HG03097 (cell line): ENCODE measurements around the gene NCKAP5.

Source experiments
- ATAC-seq: cut with Tn5 transposase; IDR thresholded peaks from one replicate; pipeline ENCODE4 v1.9.1; 2021; ENCODE audit not compliant: unreplicated experiment, low FRiP score

The NCKAP5 gene

DNA sequence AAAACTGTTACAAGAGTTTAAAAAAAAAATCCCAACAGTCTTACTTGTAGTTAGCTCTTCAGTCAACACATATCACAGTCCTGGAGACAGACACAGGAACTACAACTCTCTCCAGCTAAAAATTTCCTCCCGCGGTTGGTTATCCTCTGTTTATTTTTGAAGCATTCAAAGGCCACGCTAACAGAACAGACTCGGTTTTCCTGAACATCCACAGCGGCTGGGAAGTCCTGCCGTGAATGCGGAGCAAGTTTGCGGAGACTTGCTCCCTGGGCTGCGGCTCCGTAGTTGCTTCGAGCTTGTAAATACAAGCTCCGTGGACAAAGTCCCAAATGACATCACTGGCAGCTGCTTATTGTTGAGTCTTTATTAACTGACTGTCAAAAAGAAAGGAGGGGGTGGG, at the start of gene NCKAP5:
TSS of gene NCKAP5 (minus strand) at position 292 of the 400 bp plus-strand sequence. CDS start 50,937 bp downstream, outside the sequence.
- no peak for ATAC-seq

DNA sequence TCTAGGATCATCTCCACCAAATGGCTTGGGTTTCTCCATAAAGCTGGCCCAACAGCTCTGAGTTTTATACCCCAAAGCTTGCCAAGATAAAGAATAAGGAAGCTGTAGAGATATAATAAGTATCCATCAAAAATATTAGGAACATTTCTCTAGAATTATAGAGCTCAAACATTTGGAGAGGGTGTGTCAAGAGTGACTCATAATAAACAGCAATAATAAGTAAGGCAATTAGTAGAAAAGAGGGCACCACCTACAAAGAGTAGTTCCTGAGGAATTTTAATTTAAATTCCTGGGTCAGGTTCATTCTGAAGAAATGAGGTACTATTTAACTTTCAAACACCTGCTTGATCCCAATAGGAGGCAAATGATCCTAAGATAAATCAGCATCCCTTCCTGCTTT, 41.4 kb upstream of the NCKAP5 start:
- ATAC-seq, result no peak

DNA sequence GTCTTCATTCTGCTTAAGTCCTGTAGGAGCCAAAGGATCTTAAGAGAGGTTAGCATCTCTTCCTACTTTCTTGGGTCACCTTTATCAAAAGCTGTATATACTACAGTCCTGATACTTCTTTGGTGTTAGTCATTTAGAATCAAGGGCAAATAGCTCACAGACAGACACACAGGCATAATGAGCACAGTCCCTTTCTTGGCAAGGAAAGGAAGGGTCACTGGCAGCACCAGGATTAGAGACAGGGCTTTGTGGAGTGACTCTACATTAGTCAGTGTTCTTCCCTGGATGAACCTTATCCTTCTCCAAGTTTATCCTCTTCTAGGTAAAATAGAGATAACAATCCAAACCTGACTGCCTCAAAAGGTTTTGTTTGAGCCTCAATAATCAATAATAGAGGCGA, 40.0 kb upstream of the NCKAP5 start:
- ATAC-seq, result no peak

DNA sequence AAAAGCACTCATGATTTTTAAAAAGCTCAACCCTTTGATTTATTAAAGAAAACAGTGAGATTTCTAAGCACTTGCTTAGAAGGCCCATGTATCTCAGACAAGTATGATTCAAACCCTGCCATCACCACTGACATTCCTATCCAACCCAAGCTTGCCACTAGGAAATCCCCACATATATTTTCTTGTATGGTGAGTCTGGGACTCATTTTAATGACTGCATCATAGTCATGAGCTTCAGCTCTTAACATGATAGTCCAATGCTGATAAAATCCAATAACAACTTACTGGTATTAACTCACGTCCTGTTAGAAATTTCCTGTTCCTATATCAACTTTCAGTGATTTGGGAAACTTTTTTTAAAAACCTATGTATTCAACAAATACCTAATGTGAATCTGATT, 39.4 kb upstream of the NCKAP5 start:
- no peak for ATAC-seq

DNA sequence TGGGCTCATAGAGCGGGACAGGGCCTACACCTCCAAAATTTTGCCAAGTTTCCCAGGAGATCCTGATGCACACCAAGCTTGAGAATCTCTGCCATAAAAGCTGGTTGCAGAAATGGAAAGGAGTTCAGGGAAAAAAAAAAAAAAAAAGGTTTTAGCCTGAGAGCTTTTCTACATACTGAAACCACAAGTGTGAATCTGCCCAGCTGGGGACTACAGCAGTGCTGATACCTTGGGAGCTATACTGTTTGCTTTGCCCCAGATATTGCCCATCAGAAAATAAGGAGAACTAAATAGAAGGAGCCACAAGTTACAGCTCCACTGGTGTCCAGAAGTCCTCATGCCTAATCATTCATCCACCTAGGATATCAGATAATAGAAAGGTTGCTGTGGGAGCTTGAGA, 38.4 kb upstream of the NCKAP5 start:
- ATAC-seq, result no peak

DNA sequence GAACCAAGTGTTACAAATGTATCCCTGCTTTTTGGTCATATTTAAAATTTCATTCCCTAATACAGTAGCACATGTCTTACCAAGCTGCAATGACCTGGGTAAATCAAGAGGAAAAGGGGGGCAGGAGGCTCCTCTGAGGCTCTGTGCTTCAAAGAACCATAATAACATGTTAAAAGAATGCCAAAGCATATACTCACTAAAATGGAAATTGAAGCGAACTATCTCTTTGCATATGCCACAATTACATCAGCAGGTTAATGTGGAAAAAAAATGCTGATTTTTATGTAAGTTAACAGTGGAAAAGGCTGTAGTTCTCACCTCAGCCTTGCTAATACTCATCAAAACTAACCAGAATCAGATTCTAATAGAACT, 37.5 kb upstream of the NCKAP5 start:
- no peak for ATAC-seq

DNA sequence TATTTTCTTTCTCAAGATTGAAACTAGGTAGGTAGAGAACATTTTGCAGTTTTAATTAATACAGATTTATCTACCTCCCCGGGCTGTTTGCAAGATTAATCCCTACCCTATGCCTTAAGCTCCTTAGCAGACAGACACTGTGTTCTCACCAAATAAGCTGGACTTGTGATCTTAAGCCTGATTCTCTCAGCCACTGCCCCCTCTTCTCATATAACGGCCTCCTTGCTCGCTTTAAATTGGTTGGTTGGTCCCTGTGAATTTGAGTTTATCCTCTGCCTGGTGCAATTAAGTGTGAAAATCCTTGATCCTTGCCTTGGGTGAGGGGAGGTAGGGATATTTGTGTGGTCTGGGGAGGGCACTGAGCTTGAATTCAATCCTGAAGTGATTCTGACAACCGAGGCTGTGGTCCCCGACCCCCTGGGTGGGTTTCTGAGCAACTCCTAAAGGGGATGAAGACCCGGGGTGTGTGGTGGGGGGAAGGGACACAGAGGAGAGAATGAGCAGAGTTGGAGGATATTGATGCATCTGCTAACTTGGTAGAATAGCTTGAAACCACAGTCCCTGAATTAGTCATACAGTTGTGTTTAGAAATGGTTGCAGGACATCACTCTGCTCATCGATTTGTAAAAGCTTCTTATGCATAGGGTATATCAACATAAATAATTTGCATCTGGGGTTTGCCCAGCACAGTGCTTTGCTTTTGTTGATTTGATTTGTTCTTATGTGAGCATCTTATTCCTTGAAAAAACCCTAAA, 36.9 kb upstream of the NCKAP5 start:
- ATAC-seq, result no peak

DNA sequence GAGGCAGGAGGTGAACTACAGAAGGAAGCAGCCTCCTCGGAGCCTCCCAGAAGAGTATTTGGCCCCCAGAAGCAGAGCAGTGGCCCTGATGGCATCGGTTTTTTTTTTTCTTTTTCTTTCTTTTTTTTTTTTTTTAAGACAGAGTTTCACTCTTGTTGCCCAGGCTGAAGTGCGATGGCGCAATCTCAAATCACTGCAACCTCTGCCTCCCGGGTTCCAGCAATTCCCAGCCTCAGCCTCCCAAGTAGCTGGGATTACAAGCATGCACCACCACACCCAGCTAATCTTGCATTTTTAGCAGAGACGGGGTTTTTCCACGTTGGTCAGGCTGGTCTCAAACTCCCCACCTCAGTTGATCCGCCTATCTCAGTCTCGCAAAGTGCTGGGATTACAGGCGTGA, 34.8 kb upstream of the NCKAP5 start:
- no peak for ATAC-seq

DNA sequence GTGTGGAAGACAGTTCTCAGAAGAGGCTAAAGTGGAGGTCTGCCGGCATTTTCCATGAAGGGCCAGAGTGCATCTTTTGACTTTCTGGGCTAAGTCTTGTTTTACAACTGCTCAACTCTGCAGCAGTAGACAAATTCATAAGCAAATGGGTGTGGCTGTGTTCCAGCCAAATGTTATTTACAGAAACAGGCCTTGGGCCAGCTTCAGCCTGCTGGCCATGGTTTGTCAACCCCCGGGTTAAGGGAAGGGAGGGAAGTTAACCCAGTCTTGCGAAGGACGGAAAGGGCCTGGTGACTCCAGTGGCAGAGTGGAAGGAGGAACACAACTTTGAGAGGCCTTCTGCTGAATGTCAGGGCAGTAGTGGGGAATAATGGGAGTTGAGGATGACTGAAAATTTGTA, 34.3 kb upstream of the NCKAP5 start:
- ATAC-seq, result no peak

DNA sequence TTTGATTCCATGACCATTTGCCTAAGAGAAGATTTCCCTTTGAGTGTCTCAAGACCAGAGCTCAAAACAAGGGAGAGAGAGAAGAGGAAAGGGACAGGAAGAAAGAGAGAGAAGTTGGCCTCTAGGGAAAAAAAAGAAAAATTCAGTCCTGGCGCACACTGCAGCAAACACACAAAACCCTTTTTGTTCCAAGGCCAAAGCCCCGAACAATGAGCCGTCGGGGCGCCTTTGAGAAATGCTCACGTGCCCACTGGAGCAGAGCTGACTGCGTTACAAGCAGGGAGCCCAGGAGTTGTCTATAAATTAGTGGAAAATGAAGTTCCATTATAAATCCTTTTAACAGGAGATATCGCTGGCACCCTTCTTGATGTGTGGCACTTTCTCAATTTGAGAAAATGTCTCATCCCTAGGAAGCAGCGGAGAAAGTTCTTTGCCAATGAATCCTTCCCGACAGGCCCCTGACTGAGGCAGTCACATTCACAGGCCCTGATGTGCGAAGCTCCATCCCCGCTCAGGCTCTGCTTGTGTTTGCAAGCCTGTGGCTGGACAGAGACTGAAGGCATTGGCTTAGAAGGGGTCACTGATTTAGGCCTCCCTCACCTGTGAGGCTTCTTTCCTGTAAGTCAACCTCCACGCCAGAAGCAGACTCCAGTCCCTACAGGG, 32.1 kb upstream of the NCKAP5 start:
- ATAC-seq, result no peak

DNA sequence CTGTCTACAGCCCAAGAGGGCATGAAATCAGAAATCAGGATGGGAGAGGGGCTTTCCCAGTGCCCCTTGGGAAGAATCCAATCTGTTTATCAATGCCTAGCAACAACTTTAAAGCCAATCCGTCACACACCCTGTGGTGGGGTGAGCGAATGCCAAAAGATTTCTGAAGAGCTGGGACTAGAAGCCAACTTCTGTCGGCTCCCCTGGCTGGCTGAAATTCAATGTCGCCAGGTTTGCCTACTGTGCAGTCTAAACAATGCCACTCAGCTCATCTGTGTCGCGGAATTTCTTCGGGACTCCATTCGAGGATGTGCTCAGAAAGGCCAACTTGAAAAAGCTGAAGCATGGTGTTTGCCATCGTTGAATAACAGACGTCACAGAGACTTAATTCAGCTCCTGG, 31.5 kb upstream of the NCKAP5 start:
- no peak for ATAC-seq

DNA sequence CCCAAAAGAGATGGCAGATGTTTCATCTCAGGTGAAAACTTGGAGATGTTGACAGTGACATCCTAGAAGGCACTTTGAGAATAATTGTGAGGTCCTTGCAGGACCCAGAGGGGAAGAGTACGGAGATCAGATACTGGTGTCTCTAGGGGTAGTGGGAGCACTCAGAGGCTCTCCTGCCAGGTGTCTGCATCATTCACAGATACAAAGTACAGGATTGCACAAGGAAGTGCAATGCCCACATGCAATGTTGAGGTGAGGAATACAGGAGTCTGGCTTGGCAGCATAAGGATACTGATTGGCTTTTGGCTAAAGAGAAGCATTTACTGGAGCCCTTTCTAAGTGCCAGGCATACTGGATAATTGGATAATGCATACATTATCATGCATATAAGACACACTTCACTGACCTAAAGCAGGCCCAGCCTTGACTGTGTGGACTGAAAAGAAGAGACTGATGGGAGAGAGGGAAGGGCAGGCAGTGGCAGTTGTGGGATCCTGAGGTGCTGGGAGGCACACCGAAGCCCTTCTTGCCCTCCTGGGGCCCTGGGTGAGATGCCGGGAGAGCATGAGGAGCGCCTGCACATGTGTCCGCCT, 31.0 kb upstream of the NCKAP5 start:
- no peak for ATAC-seq

DNA sequence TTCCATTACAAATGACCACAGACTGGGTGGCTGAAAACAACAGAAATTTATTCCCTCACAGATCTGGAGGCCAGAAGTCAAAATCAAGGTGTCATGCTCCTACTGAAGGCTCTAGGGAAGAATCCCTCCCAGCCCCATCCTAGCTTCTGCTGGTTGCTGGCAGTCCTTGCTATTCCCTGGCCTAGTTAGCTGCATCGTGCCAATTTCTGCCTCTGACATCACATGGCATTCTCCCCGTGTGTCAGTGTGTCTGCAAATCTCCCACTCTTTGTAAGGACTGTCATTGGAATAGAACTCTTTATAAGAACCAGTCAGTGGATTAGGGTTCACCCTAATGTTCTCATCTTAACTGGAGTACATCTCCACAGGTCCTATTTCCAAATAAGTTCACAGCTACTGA, 30.5 kb upstream of the NCKAP5 start:
- ATAC-seq, result no peak

DNA sequence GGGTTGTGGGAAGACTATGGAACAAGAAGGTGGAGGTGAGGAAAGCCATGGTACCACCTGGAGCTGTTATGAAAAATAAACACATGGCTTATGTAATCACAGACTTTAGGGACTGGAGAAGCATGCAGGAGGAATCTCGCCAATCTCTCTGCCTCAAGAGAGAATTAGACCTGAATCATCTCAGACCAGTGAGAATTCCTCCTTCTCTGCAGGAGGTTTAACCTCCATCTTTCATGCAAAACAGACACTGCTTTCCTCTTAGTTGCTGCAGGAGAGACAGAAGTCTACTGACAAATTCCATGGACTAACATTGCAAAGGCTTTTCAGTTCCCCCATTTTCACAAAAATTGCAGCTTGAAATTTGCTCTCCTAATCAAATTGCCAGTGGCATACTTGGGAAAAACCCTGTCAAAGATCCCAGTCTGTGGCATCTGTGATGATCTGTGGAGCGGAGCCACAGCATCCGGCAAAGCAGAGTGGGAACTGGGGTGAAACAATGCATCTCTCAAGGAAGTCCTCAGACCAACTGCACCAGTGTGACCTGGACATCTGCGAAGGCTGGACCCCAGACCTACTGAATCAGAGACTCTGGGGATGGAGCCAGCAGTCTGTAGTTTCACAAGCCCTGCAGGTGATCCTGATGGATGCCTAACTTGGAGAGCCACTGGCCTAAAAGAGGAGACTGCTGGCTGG, 28.6 kb upstream of the NCKAP5 start:
- no peak for ATAC-seq

DNA sequence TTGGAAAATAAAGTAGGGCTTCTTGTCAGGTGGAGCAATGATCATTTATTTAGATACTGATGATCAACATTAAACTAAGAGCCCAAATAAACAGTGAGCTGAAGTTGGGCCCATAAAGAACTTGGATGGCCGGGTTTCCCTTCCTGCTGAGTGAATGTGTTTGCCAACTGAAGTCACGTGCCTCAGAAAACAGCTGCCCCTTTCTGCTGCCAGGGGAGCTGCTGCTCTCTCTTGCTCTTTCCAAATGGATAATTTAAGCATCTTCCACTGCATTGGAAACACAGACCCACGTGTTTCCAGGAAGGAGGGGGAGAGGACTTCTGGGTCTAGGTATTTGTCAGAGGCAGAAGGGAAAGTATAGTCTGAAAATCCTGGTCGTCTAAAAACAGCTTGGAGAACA, 22.9 kb upstream of the NCKAP5 start:
- ATAC-seq, result no peak

DNA sequence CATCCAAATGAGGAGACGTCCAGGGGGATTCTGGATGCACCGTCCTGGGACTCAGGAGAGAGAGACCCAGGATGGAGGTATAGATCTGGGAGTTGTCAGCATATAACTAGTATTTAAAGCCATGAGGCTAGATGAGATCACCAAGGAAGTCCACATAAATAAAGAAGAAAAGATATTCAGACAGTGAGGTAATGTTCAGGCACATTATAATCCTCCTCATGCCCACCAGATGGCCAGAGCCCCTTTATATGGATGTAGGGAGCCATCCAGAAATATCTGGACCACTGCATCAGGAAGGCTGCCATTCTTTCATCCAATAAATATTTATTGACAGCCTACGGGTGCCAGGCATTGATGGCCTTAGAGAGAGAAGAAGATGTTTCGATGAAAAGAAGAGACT, 21.2 kb upstream of the NCKAP5 start:
- no peak for ATAC-seq

DNA sequence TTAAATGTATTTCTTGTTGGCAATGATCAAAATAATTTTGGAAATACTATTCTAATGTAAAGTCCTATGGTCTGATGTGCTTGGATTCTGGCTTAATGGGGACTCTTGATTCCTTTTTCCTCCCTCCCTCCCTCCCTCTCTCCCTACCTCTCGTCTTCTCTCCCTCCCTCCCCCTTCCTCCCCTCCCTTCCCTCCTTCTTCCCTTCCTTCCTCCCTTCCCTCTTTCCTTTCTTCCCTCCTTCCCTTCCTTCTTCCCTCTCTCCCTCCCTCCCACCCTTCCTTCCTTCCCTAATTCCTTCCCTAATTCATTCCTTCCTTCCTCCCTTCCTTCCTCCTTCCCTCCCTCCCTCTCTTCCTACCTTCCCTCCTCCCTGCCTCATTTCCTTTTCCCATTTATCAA, 19.9 kb upstream of the NCKAP5 start:
- ATAC-seq, result no peak

DNA sequence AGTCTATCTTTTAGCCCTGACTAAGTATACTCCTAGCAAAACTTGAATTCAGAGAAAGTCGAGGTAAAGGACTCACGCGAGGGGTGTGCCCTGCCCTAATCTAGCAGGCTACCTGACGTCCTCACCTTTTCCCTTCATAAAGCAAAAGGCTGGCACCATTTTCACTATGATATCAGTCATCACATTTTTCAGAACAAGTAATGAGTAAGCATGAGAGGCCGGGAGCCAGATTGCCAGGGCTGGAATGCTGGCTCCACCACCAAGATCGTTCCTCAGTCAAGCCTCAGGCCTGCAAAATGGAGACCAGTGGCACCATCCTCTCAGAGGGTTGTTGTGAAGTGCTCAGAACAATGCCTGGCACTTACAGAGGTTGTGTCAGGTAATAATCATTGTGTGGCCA, 18.7 kb upstream of the NCKAP5 start:
- no peak for ATAC-seq

DNA sequence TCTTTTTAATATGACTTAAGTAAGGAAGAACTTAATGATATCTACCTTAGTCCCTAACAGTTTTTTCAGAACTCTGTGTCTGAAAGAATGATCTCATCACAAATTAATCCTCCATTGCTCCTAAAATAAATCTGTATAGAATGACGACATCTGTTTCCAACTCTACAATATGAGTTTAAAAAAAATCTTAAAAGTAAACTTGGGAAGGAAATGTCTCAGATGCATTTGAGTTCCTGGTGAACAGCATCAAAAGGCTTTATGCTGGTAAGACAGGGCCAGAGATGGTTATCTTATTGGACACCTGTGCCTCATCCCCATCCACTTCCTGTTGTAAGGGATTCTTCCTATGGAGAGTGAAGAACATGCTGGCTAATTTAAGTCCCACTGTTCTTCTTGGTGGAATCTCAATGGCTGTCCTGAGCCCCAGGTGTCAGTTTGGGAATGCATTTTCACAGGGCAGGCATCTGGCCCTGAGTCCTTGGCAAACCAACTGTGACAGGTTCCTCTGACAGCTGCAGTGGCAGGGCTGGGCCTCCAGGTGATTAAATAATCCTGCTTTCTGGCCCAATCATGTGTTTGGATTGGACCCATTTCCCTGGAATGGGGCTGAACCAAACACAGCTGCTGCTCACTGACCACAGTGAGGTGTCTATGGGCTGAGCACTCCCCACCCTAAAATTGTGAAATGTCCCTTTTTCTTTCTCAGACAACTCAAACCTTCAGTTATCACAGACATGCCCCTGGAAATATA, 12.9 kb upstream of the NCKAP5 start:
- ATAC-seq, result no peak

DNA sequence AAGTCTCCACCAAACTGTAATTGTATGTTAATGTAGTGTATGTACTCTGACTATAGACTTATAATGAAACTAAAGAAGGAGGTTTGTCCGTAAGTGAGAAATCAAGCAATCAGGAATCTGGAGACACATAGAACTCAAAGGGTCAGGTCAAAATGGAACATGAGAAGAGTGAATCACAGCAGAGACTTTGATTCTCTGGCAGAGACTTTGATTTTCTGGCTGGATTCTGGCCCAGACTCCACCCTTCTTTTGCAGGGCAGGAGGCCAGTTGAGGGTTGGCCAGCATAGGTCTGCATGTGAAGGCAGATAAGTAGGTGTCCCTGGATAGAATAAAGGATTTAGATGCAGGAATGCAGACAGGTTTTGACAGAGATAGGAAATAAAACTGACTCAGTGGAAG, 11.0 kb upstream of the NCKAP5 start:
- ATAC-seq, result no peak

DNA sequence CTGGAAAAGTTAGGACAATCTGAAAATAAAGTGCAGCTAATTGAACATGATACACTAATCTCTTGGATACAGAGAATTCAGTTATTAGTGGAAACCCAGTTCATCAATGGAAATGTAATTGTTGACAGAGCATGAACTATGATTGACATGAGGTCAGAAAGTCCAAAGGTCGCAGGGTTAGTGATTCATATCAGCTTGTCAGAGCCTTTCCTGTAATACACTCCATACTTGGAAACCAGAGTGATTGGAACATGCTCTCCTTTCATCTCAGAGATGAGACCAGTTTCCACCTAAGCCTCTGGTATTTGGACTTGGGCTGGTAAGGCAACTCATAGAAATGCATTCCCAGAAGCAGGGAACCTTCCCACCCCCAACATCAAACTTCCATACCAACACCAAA, 8.5 kb upstream of the NCKAP5 start:
- ATAC-seq, result no peak
